Mammary epithelial cell (primary cell): ENCODE data around the gene DGKI.

Experiments used
- CTCF ChIP-seq, 2 donors: IDR thresholded peaks in 1 of 2; conservative IDR thresholded peaks in 1 of 2; 2 replicates each; pipeline ENCODE4 v1.5.1; 2011 to 2012; ENCODE audit warnings: inconsistent platforms in 2 of 2, low read length in 2 of 2, mild to moderate bottlenecking in 2 of 2, control low read depth in 1 of 2, low read depth in 1 of 2; ENCODE audit not compliant: insufficient read depth in 1 of 2; ENCODE audit errors: extremely low read depth in 1 of 2
- EZH2 ChIP-seq: IDR thresholded peaks from 2 replicates; pipeline ENCODE4 v1.6.1; 2012; ENCODE audit warnings: low read length, inconsistent platforms, borderline replicate concordance

- TF ChIP-seq CTCF (conservative IDR thresholded peaks at IDR 0.05 in 1 of 2, IDR thresholded peaks at IDR 0.05 in 1 of 2; ENCODE audit: extremely low read depth in 1 of 2, insufficient read depth in 1 of 2, low read depth in 1 of 2, low read length in 2 of 2) (no peak), EZH2 (no peak)
Measured at GRCh38 chr7:137655804-137656203, 191.0 kb downstream of the DGKI start.
